SK-N-MC (cell line): ENCODE data around the gene HLCS.

ENCODE experiments used
- DNase-seq: peaks from one replicate; pipeline ENCODE4 v3.0.0-alpha.2; 2011; ENCODE audit warnings: low read depth, low spot score
- H3K27ac ChIP-seq: fragments of 200-600 bp; sonication (generic); 2 replicates; pipeline ENCODE4 v1.5.1; 2016; ENCODE audit warnings: mixed run types
- H3K36me3 ChIP-seq: fragments of 200-600 bp; sonication (generic); 2 replicates; pipeline ENCODE4 v1.6.1; 2017; ENCODE audit warnings: antibody characterized with exemption, low read length, mixed read lengths; ENCODE audit not compliant: insufficient read depth
- H3K4me3 ChIP-seq: fragments of 200-600 bp; sonication (generic); 2 replicates; pipeline ENCODE4 v1.5.1; 2016
- H3K9ac ChIP-seq: fragments of 200-600 bp; sonication (generic); 2 replicates; pipeline ENCODE4 v1.8.0; 2017; ENCODE audit warnings: mixed run types, mixed read lengths; ENCODE audit not compliant: insufficient read length
- H3K9me3 ChIP-seq: fragments of 200-600 bp; sonication (generic); 2 replicates; pipeline ENCODE4 v1.6.1; 2017; ENCODE audit warnings: low read depth, mild to moderate bottlenecking, antibody characterized with exemption, low read length, moderate library complexity, mixed read lengths
- EZH2 ChIP-seq: fragments of 200-600 bp; sonication (generic); IDR thresholded peaks from one replicate; pipeline ENCODE4 v1.6.1; 2017; ENCODE audit warnings: antibody characterized with exemption
- FOXP2 ChIP-seq: optimal IDR thresholded peaks from 2 replicates; pipeline ENCODE3; 2011; ENCODE audit warnings: mild to moderate bottlenecking, moderate library complexity; ENCODE audit not compliant: insufficient read depth; ENCODE audit errors: extremely low read length, control extremely low read depth
- POLR2AphosphoS5 ChIP-seq: IDR thresholded peaks from 2 replicates; pipeline ENCODE4 v1.6.1; 2012; ENCODE audit warnings: mild to moderate bottlenecking, low read depth, low read length, borderline replicate concordance

Gene HLCS

GRCh38 chr21:36914244-36915013 is 52.0 kb downstream of the HLCS start:
- H3K9ac ChIP-seq: no peak overlapping the region
- DNase-seq: no peak
- H3K4me3 ChIP-seq: no peak overlapping the region
- H3K27ac ChIP-seq: no peak overlapping the region
- H3K36me3 ChIP-seq: no peaks in the 10 kb centered on the region
- H3K9me3 ChIP-seq: no peaks in the 10 kb centered on the region
- TF ChIP-seq FOXP2: no peak
- no peak for TF ChIP-seq POLR2AphosphoS5
- no peak for TF ChIP-seq EZH2

GRCh38 chr21:36913247-36914169 is 53.0 kb downstream of the HLCS start:
- H3K9ac ChIP-seq: no peak overlapping the region
- no peak for DNase-seq
- TF ChIP-seq EZH2: no peak
- no peak for TF ChIP-seq POLR2AphosphoS5
- no peak overlapping the region for H3K27ac ChIP-seq
- H3K36me3 ChIP-seq: no peaks in the 10 kb centered on the region
- no peak overlapping the region for H3K4me3 ChIP-seq
- no peaks in the 10 kb centered on the region for H3K9me3 ChIP-seq

GRCh38 chr21:36910581-36911307 is 55.7 kb downstream of the HLCS start:
- H3K36me3 ChIP-seq: no peaks in the 10 kb centered on the region
- TF ChIP-seq EZH2: no peak
- TF ChIP-seq POLR2AphosphoS5: no peak
- TF ChIP-seq FOXP2: no peak
- H3K9ac ChIP-seq: no peak overlapping the region
- no peaks in the 10 kb centered on the region for H3K9me3 ChIP-seq
- no peak for DNase-seq
- no peak overlapping the region for H3K27ac ChIP-seq
- no peak overlapping the region for H3K4me3 ChIP-seq

GRCh38 chr21:36909901-36910561 is 56.4 kb downstream of the HLCS start:
- DNase-seq: peak; percentile 55
- no peak overlapping the region for H3K9ac ChIP-seq
- TF ChIP-seq EZH2 (no peak), POLR2AphosphoS5 (no peak), FOXP2 (no peak)
- H3K36me3 ChIP-seq: no peaks in the 10 kb centered on the region
- no peaks in the 10 kb centered on the region for H3K9me3 ChIP-seq
- no peak overlapping the region for H3K4me3 ChIP-seq
- H3K27ac ChIP-seq: no peak overlapping the region

GRCh38 chr21:36909423-36909822 is 57.0 kb downstream of the HLCS start:
- H3K36me3 ChIP-seq: no peaks in the 10 kb centered on the region
- H3K27ac ChIP-seq: peak overlapping the region; percentile 34; the same call in 1 of the 2 replicates
- no peak for DNase-seq
- TF ChIP-seq EZH2 (no peak), POLR2AphosphoS5 (no peak), FOXP2 (no peak)
- no peak overlapping the region for H3K4me3 ChIP-seq
- no peaks in the 10 kb centered on the region for H3K9me3 ChIP-seq
- H3K9ac ChIP-seq: no peak overlapping the region

GRCh38 chr21:36908260-36908908 is 58.1 kb downstream of the HLCS start:
- Histone ChIP-seq H3K27ac (no peak overlapping the region), H3K9me3 (no peaks in the 10 kb centered on the region), H3K9ac (no peak overlapping the region), H3K36me3 (no peaks in the 10 kb centered on the region), H3K4me3 (no peak overlapping the region)
- no peak for DNase-seq
- TF ChIP-seq POLR2AphosphoS5 (no peak), FOXP2 (no peak), EZH2 (no peak)

GRCh38 chr21:36904093-36904666 is 62.3 kb downstream of the HLCS start:
- Histone ChIP-seq H3K9ac (no peak overlapping the region), H3K4me3 (no peak overlapping the region), H3K9me3 (no peaks in the 10 kb centered on the region), H3K27ac (no peak overlapping the region), H3K36me3 (no peaks in the 10 kb centered on the region)
- no peak for DNase-seq
- TF ChIP-seq EZH2 (no peak), FOXP2 (no peak), POLR2AphosphoS5 (no peak)
